ENCODE results near the gene SERPINC1. TPM values are rescaled to one million over a fixed set of nuclear protein-coding genes. Genes with fewer than 3 reads are reported as not detected.
"Not testable (repeated sequence)": the region's sequence is repeated elsewhere in the genome, so short reads cannot be mapped to it uniquely, and the experiment has no call there.

SERPINC1 gene
- total RNA-seq, 1 donor from 2014 or later: 0.30 TPM

DNA sequence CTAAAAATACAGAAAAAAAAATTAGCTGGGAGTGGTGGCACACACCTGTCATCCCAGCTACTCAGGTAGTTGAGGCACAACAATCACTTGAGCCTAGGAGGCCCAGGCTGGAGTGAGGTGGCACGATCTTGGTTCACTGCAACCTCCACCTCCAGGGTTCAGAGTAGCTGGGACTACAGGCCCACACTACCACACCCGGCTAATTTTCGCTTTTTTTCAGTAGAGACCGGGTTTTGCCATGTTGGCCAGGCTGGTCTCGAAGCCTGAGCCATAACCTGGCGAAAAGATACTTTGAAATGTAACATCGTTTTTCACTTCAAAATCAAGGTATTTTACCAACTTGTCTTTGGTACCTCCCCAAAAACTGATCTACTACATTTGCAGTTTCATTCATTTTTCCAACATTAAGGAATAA, 55.4 kb downstream of the SERPINC1 start:
- ATAC-seq: no peak
- H3K4me3 ChIP-seq: no peak overlapping the region
- H3K36me3 ChIP-seq: peaks cover 90% of the 10 kb centered on the region
- no peaks in the 10 kb centered on the region for H3K27me3 ChIP-seq (ENCODE audit: low read depth)
- TF ChIP-seq, protein P1, sequence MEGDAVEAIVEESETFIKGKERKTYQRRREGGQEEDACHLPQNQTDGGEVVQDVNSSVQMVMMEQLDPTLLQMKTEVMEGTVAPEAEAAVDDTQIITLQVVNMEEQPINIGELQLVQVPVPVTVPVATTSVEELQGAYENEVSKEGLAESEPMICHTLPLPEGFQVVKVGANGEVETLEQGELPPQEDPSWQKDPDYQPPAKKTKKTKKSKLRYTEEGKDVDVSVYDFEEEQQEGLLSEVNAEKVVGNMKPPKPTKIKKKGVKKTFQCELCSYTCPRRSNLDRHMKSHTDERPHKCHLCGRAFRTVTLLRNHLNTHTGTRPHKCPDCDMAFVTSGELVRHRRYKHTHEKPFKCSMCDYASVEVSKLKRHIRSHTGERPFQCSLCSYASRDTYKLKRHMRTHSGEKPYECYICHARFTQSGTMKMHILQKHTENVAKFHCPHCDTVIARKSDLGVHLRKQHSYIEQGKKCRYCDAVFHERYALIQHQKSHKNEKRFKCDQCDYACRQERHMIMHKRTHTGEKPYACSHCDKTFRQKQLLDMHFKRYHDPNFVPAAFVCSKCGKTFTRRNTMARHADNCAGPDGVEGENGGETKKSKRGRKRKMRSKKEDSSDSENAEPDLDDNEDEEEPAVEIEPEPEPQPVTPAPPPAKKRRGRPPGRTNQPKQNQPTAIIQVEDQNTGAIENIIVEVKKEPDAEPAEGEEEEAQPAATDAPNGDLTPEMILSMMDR (IDR thresholded peaks at IDR 0.05): no peak
- intact Hi-C loops (cut with DNase I): no loop called here
- H3K4me1 ChIP-seq: peaks cover 21% of the 10 kb centered on the region
- no peaks in the 10 kb centered on the region for H3K9me3 ChIP-seq
- no peak for DNase-seq
- no peak overlapping the region for H3K27ac ChIP-seq

DNA sequence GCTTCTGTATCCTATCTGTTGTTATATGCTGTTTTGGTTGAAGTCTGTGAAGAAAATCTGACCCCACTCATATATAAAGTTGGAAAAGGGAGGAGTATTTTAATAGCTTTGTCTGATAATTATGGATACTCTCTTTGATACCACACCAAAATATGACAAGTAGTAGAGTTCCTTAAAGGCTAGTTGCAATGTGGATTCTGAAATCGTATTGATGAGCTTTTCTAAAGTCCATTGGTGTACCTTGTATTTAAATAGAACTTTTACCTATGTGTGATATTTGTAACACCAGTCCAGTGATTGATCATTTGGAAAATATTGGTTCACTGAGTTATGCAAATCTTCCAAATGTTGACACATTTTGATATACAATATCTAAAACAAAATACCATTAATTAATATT, 57.1 kb downstream of the SERPINC1 start:
- TF ChIP-seq, protein P1 (IDR thresholded peaks at IDR 0.05): no peak
- Histone ChIP-seq H3K27ac (no peak overlapping the region), H3K36me3 (peaks cover 90% of the 10 kb centered on the region), H3K4me3 (no peak overlapping the region), H3K27me3 (ENCODE audit: low read depth) (no peaks in the 10 kb centered on the region), H3K4me1 (peaks cover 4% of the 10 kb centered on the region), H3K9me3 (no peaks in the 10 kb centered on the region)
- intact Hi-C loops (cut with DNase I): no loop called here
- no peak for DNase-seq
- no peak for ATAC-seq

DNA sequence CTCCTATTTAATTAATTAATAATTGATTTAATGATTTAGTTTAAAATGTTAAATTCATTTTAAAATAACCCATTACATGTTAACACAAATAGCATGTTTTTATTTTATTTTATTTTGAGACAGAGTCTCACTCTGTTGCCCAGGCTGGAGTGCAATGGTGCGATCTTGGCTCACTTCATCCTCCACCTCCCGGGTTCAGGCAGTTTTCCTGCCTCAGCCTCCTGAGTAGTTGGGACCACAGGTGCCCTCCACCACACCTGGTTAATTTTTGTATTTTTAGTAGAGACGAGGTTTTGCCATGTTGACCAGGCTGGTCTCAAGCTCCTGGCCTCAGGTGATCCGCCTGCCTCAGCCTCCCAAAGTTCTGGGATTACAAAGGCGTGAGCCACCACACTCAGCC, 57.6 kb downstream of the SERPINC1 start:
- intact Hi-C loops (cut with DNase I); H3K9me3 ChIP-seq; ATAC-seq; H3K4me1 ChIP-seq; H3K27me3 ChIP-seq (ENCODE audit: low read depth); H3K27ac ChIP-seq; DNase-seq; H3K4me3 ChIP-seq: not testable (repeated sequence)
- peaks cover 87% of the 10 kb centered on the region for H3K36me3 ChIP-seq

DNA sequence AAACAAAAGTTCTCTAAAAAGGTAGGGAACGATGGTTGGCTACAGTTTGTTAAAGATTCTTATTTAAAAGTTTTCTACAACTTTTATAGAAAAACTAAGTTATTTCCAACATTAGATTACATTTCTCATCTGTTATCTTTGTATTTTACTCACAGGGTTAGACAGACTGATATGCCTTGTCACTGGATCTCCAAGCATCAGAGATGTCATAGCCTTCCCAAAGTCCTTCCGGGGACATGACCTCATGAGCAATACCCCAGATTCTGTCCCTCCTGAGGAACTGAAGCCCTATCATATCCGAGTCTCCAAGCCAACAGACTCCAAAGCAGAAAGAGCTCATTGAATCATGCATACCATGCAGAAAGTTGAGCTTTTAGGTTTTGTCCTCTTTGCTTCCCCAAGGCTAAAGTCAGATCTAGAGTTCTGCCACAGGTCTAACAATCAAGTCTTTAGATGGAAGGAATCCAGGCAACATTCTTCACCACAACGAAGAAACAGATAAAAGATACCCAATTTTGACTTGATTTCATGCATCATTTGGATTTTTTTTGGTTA, 59.7 kb downstream of the SERPINC1 start:
- no peak overlapping the region for H3K27ac ChIP-seq
- no peak overlapping the region for H3K4me3 ChIP-seq
- TF ChIP-seq, protein P1 (IDR thresholded peaks at IDR 0.05): no peak
- no peak for DNase-seq
- peaks cover 81% of the 10 kb centered on the region for H3K36me3 ChIP-seq
- H3K4me1 ChIP-seq: peaks cover 14% of the 10 kb centered on the region
- no peak for ATAC-seq
- no peaks in the 10 kb centered on the region for H3K27me3 ChIP-seq (ENCODE audit: low read depth)
- intact Hi-C loops (cut with DNase I): no loop called here
- H3K9me3 ChIP-seq: no peaks in the 10 kb centered on the region

DNA sequence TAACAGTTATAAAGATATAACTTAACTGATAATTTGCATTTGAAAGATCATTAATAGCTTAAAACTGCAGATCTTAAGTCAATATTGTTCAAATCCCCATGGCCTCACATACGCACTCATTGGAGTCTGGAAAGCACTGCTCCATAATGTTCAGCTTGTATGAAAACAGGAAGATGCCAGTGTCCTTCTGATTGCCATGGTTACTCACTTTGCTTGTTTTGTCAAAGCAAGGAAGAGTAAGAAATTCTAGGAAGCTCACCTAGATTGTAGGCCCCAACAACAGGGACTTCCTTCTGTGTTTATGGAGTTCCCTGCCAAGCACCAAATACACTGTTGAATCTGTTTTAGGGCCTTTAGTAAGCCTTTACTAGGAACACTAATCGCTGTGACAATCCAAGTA, 60.2 kb downstream of the SERPINC1 start:
- DNase-seq (no peak), ATAC-seq (no peak)
- peaks cover 14% of the 10 kb centered on the region for H3K4me1 ChIP-seq
- TF ChIP-seq, protein P1 (IDR thresholded peaks at IDR 0.05): no peak
- no peaks in the 10 kb centered on the region for H3K9me3 ChIP-seq
- no peak overlapping the region for H3K27ac ChIP-seq
- H3K36me3 ChIP-seq: peaks cover 76% of the 10 kb centered on the region
- H3K4me3 ChIP-seq: no peak overlapping the region
- H3K27me3 ChIP-seq (ENCODE audit: low read depth): no peaks in the 10 kb centered on the region
- intact Hi-C loops (cut with DNase I): no loop called here

DNA sequence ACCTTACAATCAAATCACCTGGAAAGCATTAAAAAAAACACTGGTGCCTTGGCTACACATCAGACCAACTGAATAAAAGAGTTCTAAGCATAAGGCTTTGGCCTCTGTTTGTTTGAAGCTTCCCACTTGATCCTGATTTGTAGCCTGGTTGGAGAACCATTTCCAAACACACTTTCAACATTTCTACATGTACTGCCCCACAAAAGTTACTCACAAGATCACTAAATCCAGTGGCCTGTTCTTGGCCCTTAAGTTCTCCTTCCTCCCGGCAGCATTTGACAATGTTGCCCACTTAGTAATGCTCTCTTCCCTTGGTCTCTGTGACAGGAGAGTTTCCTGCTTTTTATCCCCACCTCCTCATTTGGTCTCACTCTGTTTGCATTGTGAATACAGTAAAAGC, 61.1 kb downstream of the SERPINC1 start:
- intact Hi-C loops (cut with DNase I): no loop called here
- H3K9me3 ChIP-seq: no peaks in the 10 kb centered on the region
- H3K36me3 ChIP-seq: peaks cover 73% of the 10 kb centered on the region

More for the DNA sequence above, 61.1 kb downstream of the SERPINC1 start:
- TF ChIP-seq, protein P1 (IDR thresholded peaks at IDR 0.05): no peak
- DNase-seq (no peak), ATAC-seq (no peak)
- Histone ChIP-seq H3K4me3 (no peak overlapping the region), H3K4me1 (peaks cover 14% of the 10 kb centered on the region), H3K27ac (no peak overlapping the region), H3K27me3 (ENCODE audit: low read depth) (no peaks in the 10 kb centered on the region)

Other genes with a start within 250 kb of the SERPINC1 start
- 4.2 TPM for gene ANKRD45, start 247.5 kb downstream of the SERPINC1 start, total RNA-seq
- gene KLHL20, start 202.3 kb downstream of the SERPINC1 start, total RNA-seq: 24.9 TPM
- gene DARS2, start 92.7 kb downstream of the SERPINC1 start, total RNA-seq: 17.1 TPM
- 6.9 TPM for gene CENPL, start 92.4 kb downstream of the SERPINC1 start, total RNA-seq
- gene GAS5, start 49.3 kb downstream of the SERPINC1 start, total RNA-seq: 282 TPM
- gene ZBTB37, start 48.9 kb downstream of the SERPINC1 start, total RNA-seq: 15.6 TPM
- 41.1 TPM for gene RC3H1, start 105.0 kb upstream of the SERPINC1 start, total RNA-seq
- 83.9 TPM for gene RABGAP1L, start 242.2 kb upstream of the SERPINC1 start, total RNA-seq

Data from lower lobe of right lung (tissue), 2 donors.